Iris pigment epithelial cell (primary cell): ENCODE data around the gene GALNT18.

Experiments
- DNase-seq: peaks from one replicate; pipeline ENCODE4 v3.0.0-alpha.2; 2011; ENCODE audit warnings: low read depth

Gene GALNT18

DNA sequence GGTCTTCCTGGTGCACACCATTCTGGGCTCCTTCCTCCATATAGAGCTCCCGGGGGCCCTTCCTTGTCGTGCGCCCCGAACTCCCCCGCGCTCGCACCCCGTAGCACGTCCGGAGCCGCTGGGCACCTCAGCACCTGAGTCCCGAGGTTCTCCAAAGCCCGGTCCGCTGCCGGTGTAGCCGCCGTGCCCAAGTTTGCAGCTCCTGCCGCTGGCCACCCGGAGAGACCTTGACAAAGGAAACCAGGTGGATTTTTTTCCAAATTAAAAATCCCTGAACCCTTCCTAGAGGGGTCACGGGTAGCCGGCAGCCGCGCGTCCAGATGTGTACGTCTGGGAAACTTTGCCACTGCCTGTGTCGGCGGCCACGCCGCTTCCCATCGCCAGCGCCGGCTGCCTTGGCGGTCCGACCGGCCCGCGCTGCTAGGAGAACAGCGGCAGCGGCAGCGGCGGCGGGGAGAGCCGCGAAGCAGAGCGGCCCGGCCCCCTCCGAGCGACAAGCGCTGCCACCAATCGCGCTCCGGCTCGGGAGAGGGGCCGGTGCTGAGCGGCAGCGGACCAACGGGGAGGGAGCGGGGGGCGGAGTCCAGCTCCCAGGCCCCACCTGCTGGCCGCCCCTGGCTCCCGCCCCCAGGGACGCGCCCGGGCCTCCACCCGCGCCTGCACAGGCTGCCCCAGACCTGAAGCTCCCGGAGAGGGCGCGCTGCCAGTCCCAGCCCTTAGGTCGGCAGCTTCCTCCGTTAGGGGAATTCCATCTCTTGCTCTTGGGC, at the start of gene GALNT18:
Gene GALNT18 (minus strand): TSS at position 433 of the 767 bp plus-strand sequence.
- DNase-seq: peak; percentile 93

DNA sequence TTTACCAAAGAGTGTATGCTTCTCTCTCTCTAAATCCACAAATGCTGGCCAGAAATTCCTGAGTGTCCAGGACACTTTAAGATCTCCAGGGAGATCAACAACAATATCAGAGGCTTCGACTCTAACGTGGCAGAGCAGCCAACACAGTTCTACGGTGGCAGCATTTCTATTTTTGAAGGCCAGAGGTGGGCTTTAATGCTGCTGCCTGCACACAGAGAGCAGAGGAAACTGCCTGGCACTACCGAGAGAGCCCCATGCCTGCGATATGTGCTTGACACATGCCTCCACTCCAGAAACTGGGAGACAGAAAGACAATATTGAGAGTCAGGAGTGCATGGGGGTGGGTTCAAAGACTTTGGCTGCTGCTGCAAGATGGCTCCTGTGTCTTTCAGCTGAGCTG, 48.8 kb upstream of the GALNT18 start:
- DNase-seq: no peak

DNA sequence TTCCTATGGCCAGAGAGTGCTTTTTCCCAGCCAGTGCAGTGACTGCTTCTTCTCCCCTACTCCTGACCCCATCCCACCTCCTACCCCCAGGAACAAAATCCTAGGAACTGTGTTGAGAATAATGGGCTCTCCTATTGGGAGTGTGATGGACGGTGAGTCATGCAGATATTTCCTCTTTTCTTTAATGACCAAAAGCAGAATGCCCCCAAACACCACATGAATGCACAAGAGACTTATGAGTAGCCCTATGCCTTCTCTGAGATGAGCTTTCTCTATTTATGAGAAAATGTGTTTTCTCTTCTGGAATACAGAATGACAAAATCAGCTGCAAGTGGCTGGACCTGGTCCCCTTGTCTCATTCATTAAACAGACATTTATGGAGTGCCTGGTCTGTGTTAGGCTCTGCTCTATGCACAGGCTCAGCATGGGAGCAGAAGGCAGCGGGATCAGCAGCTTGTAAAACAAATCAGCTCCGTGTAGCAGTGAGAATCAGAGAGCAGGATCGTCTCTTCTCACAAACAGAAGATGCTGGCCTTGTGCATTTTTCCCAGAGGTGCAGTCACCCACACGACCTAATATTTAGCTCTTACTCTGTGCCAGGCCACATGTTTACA, 47.5 kb upstream of the GALNT18 start:
- DNase-seq: no peak

DNA sequence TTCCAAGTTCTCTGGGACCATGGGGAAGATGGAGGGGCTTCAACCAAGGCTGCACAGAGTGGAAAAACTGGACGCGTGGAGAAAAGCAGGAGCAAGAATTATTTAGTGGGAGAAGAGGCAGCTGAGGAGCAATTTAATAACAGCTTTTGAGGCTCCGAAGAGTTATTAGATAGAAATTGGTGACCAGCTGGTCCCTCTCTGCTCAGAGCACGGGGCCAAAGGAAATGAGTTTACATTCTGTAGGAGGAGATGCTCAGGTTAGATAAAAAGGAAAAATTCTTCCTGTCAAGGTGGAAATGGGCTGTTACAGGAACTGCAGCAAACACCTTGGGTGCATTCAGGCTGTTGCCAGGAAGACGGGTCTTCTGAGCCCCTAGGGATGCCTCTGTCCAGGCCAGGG, 47.0 kb upstream of the GALNT18 start:
- no peak for DNase-seq

DNA sequence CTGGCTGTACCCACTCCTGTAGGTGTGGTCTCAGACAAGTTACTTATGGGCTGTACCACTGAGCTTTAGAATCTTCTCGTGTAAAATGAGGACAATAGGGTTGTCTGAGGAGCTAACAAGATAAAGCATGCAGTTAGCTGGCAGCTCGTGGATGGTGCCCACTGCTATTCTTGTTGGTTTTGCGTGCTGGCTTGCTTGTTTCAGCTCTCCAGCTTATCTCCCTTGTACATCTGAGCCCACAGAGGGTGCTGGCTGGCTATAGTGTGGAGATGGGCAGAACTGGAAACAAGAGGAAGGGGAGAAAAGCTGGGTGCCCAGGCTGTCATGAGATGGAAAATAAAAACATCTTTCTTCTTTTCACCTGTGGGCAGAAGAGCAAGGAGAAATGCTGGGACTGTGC, 46.5 kb upstream of the GALNT18 start:
- DNase-seq: no peak

DNA sequence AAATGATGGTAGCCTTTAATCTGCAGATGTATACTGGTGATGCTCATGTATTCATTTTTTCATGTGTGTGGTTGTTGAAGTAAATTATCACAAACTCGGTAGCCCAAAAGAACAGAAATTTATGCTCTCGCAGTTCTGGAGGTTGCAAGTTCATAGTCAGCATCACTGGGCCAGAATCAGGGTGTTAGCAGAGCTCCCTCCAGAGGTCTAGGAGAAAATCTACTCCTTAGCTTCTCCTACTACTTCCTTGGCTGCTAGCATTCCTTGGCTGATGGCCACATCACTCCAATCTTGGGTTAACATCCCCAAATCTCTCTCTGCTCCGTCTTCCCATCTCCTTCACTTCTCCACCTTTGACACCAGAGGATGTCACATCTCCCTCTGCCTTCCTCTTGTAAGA, 45.3 kb upstream of the GALNT18 start:
- no peak for DNase-seq

DNA sequence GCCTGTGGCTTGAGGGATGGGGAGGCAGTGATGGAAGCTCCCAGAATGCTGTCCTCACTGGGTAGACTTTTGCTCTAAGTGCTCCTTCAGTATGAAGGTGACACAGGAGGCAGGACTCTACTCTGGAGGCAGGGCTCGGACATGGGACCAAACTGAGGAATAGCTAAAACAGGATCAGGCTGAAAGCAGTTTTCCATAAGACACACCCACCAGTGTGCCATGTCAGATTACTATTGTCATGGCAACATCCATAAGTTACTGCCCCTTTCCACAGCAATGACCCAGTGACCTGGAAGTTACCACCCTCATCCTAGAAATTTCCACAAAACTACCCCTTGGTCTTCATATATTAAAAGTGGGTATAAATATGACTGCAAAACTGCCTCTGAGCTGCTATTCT, 43.6 kb upstream of the GALNT18 start:
- DNase-seq: no peak

DNA sequence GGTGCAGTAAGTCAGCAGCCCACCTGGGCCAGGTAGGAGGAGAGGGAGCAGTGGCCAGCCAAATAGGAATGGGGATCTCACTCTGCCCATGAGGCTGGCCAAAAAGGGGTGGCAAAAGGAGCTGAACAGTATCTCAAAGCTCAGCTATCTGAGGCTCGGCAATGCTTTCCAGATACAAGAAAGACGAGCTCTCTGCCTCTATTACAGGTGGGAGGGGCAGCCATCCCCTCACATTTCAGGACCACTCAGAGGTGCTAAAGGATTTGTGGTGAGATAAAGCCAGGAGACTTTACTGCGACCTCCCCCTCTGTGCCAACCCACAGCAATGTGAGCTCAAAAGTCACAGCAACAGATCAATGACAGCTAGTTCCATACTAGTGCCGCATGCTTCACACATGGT, 42.1 kb upstream of the GALNT18 start:
- no peak for DNase-seq

DNA sequence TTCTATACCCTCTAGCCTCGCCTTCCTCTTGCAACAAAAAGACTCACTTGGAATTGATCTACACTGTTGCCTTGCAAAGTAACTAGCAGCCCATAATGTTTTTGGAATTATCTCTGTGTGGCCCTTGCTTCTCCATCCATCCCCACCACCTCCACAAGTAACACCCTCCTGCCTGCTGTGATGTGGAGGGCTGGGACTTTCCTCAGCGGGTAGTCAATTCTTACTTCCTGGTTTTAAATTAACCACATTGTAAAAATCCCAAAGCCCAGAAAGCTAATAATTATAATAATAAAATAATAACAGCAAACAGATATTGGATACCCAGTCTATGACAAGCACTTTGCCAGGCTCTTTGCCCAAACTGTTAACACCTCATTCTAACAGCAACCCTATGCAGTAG, 40.8 kb upstream of the GALNT18 start:
- DNase-seq: no peak

DNA sequence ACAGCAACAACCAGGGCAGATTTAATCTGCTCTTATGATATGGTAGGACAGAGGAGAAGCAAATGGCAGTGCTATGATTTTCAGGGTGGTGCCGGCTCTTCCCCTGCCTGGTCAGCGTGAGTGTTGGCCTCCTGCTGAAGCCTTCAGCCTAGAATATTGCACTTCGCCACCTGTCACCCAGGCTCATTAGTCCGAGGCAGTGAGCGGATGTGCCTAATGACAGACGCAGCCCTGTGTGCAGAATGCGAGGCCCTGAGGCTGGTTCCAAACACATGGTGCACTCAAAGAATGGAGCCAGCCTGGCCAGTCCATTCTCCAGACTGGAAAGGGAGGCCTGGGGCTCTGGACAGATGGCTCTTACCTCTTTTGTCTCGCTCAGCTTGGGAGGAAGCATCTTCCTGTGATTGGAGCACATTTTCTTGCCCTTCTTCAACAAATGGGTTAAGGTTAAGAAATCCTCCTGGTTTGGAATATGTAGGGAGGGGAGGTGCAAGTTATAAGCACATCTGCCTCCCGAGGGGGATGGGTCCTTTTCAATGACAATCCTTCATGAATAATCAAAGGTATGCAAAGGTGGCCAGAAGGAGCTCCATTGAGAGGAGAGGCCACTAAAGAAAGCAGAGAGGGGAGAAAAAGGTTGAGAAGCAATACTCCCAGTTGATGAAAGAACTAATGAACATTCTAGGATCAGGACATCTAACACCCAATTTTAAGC, 39.7 kb upstream of the GALNT18 start:
- DNase-seq: no peak

DNA sequence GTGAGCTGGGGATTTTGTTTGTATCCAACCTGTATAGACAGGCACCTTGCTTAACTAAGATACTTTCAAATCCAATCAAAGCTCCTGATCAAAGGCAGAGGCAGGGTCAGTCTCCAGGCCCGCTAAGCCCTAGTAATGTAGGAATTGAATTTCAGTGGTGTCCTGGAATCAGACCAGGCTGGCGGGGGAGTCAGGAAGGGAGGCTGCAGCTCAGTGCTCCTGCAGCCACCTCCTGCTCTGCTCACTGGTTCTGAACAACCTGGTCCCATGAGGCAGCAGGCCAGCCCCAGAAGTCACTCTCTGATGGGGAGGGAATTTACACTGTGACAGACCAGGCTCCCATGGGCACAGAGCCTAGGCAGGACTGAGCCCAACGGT, 38.5 kb upstream of the GALNT18 start:
- no peak for DNase-seq

DNA sequence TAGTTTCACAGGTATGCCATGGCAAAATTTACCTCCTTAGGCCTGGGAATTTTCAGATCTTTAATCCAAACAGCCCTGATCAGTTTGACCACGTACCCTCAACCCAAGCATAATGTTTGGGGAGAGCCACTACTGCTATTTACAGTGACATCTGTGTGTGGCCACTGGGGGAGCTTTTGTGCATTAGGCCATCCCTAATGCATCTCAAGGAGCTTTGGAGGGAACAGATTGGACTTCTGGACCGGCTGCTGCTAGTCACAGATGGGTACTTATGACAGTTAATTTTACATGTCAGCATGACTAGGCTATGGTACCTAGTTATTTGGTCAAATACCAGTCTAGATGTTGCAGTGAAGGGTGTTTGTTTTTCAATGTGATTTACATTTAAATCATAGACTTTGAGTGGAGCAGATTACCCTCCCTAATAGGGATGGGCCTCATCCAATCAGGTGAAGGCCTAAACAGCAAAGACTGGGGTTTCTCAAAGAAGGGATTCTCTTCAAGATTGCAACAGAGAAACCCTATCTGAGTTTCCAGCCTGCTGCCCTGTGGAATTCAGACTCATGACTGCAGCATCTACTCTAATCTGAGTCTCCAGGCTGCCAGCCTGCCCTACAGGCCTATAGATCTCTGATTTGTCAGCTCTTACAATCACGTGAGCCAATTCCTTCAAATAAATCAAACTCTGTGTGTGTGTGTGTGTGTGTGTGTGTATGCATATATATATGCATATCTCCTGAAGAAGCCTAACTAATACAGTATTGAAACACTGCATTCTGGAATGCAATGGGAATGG, 38.0 kb upstream of the GALNT18 start:
- no peak for DNase-seq

DNA sequence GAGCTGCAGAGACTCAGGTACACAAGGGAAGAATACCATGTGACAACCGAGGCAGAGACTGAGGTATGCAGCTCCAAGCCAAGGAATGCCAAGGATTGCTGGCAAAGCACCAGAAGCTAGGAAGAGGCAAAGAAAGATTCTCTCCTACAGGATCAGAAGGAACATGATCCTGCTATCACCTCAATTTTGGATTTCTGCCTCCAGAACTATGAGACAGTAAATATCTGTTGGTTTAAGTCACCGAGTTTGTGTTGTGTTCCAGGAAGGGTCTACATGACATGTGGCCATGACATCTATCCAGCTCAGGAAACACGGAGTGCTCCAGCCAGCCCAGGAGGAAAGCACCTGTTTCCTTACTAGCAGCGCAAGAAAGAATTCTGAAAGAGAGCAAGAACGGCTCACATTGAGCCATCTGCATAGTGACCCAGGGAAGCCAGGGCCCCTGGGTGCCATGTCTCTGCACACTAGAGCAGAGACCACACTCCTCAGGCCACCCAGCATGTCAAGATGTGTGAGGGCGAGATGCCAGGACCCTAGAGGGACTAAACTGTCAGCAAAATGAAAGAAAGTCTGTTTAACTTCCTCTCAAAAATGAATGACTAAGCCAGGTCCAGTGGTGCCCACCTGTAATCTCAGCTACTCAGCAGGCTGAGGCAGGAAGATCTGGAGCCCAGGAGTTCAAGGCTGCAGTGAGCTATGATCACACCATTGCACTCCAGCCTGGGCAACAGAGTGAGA, 35.6 kb upstream of the GALNT18 start:
- no peak for DNase-seq

DNA sequence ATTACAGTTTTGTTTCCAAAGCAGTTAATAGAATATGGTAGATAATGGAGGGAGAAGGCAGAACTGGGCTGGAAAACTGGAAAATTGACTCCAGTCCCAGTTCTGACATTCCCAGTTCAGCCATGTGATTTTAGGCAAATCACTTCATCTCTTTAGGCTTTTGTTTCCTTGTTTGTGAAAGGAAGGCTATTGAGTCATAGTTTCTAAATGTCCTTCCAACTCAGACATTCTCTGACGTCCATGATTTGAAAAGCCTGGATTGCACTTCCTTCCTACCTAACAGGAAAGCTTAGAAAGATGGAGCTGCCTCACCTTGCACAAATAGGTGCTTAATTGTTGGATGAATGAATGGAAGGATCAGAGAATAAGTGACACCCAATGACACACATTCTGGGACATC, 19.8 kb upstream of the GALNT18 start:
- no peak for DNase-seq

DNA sequence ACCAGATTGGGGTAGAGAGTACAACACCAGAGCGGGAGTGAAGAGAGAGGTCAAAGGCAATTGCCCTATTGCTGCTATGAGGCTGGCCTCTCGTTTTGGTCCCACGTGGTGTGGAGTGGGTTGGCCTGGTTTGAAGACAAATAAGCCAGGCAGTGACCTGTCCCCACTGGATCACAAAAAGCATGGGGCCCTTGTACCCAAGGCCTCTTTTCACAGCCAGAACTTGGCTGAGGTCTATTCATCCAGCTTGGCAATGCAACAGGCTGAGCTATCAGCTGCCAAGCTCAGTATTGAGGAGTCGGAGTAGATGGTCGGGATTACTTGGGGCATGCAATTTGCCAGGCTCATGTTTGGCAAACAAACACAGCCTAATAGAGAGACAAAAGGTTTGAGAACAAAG, 19.2 kb upstream of the GALNT18 start:
- no peak for DNase-seq

DNA sequence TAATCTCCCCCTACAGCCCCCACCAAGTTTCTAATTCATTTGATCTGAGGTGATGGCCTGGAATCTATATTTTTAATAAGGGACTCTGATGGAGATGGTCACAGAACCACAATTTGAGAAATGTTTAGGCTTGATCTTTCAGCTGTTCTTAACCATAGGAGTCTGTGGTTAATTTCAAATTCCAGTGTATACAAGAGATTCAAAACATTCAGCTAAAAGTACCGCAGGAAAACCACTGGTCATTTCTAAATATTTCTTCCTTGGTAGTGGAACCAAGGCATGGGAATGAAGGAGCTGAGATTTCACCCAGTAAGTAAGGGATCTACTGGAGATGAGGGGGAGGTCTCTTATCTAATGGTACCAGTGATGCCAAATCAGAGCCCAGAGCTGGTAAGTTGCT, 18.3 kb upstream of the GALNT18 start:
- DNase-seq: no peak

DNA sequence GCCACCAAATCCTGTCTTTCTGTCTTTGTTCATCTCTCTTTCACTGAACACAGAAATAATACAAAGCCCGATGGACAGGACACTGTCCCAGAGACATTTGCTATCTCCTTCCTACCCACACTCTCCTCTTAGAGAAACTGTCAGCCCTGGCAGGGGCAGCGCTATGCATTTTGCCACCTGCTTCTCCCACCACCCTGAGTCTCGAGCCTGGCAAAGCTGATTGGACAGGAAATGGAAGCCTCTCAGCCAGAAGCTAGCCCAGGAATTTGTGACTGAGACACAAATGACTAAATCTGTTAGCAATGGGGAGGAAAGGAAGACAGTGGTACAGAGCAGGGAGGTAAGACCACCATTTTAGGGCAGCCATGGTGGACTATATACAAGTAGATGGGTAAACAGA, 14.9 kb upstream of the GALNT18 start:
- no peak for DNase-seq

DNA sequence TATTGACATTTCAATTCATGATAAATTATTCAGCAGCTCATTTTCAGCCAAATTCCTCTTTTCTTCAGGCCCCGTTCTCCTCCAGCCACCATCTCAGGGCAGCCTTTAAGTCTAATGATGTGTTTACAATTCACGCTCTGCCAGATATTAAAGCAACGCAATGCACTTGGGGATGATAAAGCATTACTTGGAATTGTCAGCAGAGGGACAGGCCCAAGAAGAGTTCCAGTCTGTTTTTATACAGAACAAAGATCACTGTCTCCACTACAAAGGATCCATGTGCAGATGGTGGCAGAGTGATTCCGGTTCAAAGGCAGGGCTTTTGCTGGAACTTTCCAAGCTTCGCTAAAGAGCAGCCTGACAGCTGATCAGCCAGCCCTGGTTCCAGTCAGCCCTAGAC, 13.6 kb upstream of the GALNT18 start:
- no peak for DNase-seq

DNA sequence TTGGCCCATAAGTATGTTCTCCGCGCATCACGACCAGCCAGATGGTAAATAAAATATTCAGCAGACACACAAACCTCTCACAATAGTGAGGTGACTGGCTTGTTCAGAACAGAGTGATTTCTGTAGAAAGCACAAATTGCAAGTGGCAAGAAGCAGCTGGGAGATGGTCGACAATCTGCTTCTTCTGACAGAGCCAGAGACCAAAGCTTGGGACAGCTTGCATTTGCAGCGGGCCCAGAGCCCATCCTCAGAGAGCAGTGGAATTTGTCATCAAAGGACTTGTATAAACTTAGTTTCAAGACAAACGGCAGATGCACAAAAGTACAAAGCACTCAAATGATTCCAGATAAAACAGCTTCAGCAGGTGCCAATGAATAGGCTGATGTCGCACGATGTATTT, 7.6 kb upstream of the GALNT18 start:
- DNase-seq: no peak

DNA sequence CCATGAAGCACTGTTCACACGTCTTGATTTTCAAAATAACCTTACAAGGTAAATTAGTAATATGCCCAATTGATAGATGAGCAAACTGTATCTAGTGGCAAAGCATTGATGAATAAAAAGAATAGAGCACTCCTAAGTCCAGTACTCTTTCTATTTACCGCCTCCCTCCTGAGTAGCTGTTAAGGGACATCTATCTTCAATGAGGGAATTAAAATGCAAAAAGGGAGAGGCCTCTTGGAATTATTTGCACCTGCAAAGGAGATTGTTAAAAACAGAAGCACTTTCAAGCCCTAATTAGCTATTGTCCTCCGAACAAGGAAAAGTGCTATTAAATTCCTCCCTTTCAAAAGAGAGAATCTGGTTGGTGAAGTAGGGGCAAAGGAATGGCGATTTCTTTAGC, 6.8 kb upstream of the GALNT18 start:
- no peak for DNase-seq

DNA sequence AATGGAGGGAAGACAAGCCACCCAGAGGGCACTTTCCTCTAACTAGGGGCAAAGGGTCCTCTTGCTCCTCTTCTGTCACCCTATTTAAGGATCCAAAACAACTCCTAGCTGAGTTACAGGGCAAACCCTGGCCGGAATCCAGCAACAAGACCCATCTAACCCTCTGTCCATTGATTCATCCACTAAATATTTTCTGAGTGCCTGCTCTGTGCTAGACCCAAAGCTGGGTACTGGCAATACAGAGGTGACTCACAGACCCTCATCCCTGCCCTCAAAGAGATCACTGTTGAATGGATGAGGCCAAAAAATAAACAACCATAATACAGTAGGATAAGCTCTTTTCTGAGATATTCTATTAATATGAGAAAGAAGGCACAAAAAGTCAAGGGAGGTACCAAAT, 4.3 kb upstream of the GALNT18 start:
- DNase-seq: no peak

DNA sequence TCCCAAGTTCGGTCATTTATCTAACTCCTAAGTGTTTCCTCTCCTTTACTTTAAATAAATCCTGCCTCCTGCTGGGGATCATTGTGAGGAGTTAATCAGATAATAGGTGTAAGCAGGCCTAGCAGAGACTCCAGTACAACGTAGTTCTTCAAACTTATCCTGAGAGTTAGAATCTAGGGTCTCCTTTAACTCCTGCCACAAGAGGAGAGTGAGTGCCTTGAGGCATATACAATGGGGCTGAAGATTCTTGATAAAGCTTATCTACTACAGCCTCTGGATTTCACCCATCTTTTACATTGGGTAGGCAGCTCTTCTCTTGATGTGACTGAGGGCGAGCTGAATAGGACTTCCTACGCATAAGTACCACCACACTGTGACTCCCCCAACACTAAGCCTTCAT, 3.1 kb upstream of the GALNT18 start:
- no peak for DNase-seq
